Stimulated activated CD8-positive, alpha-beta memory T cell treated with anti-CD3 and anti-CD28 coated beads, Interleukin-4, amount 100 ng/mL, for 48 hours (primary cell): ENCODE measurements around the gene TSBP1.

Experiments used
- DNase-seq: peaks from one replicate; pipeline ENCODE4 v3.0.0-alpha.2; 2020

TSBP1 gene, protein sequence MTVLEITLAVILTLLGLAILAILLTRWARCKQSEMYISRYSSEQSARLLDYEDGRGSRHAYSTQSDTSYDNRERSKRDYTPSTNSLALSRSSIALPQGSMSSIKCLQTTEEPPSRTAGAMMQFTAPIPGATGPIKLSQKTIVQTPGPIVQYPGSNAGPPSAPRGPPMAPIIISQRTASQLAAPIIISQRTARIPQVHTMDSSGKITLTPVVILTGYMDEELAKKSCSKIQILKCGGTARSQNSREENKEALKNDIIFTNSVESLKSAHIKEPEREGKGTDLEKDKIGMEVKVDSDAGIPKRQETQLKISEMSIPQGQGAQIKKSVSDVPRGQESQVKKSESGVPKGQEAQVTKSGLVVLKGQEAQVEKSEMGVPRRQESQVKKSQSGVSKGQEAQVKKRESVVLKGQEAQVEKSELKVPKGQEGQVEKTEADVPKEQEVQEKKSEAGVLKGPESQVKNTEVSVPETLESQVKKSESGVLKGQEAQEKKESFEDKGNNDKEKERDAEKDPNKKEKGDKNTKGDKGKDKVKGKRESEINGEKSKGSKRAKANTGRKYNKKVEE

DNA sequence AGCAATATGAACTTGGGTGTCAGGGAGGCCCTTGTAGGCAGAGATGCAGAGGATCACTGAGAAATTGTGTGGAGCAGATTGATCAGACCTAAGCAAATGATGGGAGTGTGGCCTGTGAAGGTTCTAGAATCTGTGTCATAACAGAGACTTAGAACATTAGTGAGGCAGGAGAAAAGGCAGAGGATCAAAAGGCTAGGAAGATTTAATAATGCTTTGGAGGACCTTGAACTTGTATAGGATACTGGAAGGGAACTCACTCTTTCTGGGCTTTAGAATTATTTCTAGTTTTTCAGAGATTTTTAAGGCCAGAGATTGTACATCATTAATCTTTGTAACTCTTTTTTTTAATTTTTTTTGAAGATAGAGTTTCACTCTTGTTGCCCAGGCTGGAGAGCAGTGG, at the start of gene TSBP1:
TSS of gene TSBP1 (minus strand) at position 101 of the 400 bp plus-strand sequence. CDS start 197 bp downstream, outside the sequence.
- DNase-seq = no peak

DNA sequence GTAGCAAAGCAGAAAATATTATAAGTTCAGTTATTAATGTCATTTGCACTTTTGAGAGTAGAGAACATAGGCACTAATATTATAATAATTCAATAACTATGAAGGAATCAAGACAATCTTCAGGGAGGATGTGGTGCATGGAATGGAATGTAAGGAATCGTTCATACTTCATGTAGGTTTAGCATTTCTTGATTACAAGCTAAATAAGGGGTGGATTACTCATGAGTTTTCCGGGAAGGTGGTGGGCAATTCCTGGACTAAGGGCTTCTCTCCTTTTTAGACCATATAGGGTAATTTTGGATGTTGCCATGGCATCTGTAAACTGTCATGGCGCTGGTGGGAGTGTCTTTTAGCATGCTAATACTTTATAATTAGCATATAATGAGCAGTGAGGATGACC, 44.3 kb upstream of the TSBP1 start:
- DNase-seq = no peak

DNA sequence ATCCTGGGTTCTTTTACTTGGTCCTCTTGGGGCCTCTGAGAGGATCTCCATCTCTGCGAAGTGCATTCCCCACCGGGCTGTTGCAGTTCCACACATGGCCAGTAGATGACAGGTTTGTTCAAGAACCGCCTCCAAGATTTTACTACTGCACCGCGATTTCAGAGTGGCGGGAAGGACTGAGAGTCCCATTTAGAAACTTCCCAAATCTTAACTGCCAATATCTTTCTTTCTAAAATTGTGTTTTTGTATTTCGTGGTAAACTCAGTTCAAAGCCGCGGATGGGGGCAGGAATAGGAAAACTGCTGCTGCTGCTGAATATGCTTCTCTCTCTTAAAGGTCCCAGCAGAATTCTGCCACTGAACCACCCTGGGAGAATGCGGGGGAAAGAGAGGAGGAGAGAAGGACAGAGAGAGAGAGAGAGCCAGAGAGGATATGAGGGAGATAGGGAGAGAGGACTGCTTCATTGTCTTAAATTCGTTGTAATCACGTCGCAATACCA, 43.9 kb upstream of the TSBP1 start:
- peak; percentile 89 for DNase-seq

DNA sequence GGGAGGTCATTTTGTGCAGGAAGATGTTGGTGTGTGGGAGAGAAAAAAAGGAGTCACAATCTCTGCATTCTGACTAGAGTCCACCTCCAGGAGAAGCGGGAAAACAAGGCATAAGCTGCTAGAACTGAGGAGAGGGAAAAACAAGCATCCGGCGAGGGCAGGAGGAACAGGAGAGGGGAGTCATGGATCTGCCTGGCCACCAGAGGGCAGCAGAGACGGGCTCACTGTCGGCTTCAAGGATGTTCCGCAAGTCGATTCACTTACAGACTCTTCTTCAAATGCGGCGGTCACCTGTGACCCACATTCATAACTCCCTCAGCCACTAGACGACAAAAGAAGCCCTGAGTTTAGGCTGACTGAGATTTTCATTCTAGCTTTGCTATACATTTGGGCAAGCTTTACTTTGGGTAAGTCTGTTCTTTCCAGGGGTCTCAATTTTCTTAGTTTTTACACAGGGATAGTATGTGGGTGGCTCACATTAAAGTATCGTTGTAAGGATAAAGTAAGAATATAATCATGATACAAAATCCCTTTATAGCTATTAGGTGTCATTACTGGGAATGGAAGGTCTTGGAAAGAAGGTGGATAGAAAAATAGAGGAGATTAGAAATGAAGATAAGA, 41.8 kb upstream of the TSBP1 start:
- peak; percentile 91 for DNase-seq

DNA sequence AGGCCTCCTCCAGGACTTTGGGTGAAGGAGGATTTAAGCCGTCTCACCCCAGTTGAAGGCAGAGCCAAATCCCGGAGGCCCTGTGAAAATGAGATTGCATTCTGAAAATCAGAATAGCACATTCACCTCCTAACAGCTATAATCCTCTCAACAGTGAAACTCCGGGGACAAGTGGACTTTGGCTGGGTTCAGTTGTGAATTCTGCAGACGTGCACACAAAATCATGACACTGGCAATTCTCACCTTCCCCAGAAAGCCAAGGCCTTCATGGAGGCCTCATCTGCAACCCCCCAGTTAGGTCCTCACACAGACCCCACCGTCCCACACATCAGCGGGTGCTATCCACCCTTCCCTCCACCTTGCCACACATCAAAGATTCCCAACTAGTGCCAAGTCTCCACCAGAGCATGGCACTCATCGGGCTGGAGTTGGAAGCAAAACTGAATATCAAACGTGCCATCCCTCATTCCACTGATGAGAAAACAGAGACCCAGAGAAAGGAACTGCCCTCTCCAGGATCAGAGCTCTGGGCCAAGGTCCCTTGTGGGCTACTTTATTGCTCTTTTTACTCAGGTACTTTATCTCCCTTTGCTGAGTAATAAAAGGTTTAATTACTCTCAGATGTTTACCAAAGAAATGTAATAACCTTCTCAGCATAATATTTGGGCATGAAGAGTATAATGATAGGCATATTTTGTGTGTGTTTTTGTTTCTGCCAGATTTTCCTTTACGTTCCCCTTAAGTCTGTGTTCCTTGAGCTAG, 40.0 kb upstream of the TSBP1 start:
- DNase-seq = no peak

DNA sequence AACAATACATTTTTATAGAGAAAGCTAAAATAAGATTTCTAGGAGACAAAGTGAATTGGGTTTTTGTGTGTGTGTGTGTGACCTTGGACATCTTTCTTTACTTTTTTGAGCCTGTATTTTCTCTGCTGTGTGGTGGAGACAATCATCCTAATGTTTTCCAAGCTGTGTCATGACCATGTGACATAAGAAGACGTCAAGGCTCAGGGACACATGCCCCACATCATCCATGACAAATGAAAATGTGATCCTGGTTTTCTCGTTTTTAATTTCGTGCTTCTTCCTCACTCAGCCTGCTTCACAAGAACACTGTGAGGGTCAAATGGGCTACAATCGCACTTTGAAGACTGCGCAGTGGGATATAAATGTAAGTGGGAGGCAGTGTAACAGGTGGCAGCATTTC, 39.2 kb upstream of the TSBP1 start:
- DNase-seq = no peak

DNA sequence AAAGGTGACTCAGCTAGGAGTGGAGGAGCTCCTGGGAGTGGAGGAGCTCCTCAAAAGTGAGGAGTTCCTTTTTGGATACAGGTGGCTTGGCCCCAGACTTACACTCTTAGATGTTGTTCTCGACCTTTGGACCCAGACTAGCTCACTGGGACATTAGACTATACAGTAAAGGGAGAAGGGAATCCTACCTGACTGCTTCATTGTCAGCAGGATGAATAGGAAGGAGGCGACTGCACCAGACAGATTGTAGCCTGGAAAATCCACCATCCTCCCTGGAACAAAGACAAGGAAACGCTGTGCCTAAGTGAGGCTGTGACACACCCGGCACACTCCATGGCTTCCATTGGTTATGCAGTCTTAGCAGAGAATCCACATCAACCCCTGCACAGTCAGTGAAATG, 35.2 kb upstream of the TSBP1 start, which contains the start of gene BTNL2:
TSS of gene BTNL2 (minus strand) at position 325 of the 400 bp plus-strand sequence. CDS start at position 267, 58 bp downstream.
- DNase-seq = no peak

DNA sequence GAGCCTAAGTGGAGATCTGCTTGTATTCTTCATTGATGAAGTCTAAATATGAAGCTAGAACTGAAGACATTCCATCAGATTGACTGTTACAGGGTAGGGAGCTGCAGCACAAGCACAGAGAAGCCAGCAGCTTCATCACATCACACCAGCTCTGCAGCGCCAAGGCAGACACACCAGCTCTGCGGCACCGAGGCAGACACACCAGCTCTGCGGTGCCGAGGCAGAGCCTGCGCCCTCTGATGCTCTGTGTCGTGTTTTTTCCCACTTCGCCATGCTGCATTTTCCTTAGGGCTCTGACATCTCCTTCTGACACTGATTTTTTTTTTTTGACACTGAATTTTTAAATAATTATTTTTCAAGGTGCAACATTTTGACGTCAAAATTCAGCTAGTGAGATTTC, 34.5 kb upstream of the TSBP1 start:
- no peak for DNase-seq

DNA sequence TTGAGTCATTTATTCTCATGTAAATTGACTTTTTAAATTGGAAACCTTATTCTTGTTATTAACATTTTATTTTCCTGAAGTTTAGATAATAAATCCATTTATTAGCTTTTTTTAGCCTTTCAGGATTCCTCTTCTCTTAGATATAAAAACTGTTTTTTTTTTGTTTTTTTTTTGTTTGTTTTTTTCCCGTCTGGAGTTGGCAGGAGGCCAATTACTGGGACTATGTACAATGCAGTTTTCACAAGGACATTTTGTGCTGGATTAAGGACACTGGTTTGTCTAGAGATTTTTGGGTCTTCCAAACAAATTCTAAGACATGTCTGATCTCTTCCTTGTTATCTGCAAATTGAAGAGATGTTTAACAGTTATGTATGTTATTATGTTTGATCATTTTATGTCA, 34.0 kb upstream of the TSBP1 start:
- DNase-seq = no peak

DNA sequence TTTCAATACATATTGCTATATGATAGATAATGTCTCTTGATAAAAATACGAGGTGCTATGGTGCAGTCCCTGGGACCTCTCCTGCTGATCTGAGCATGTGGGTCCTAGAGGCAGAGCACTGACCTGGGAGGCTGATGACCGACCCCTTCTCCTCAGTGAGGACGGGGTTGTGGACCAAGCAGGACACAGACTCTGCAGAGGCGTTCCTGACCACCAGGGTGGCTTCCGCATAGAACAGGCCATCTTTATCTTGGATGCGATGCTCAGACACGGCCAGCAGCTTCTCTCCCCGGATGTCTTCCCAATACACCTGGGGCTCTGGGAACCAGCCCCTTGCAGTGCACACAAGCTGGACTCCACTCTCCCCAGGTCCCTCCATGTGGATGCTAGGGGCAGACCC, 31.1 kb upstream of the TSBP1 start:
- DNase-seq = no peak

DNA sequence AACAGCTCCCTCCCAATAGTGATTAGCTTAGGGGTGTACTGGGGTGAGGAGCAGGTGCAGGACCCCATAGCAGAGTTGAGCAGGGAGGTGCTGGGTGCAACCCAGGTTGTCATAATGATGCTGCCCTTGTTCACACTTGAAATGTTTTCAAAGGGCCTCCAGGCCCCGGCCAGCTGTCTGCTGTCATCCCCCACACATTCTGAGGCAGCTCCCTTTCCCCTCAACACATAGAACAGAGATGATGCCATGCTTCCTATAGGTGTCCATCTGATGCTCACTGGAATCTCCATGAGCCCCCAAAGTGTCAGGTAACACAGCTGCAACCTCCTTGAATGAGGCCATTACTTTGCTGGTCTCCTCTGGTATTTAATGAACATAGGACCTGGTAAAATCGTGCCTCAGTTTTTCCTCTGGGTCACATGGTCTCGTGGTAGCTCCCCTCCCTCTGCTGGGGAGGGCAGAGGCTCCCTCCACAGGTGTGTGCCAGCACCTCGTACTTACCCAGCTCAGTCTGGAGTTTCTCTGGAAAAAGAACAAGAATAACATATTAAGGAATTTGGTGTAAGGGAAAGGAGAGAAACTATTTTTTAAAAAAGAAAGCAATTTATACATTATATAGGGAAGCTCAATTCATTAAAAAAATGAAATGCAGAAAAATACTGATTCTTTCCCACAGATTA, 29.7 kb upstream of the TSBP1 start:
- DNase-seq = no peak

DNA sequence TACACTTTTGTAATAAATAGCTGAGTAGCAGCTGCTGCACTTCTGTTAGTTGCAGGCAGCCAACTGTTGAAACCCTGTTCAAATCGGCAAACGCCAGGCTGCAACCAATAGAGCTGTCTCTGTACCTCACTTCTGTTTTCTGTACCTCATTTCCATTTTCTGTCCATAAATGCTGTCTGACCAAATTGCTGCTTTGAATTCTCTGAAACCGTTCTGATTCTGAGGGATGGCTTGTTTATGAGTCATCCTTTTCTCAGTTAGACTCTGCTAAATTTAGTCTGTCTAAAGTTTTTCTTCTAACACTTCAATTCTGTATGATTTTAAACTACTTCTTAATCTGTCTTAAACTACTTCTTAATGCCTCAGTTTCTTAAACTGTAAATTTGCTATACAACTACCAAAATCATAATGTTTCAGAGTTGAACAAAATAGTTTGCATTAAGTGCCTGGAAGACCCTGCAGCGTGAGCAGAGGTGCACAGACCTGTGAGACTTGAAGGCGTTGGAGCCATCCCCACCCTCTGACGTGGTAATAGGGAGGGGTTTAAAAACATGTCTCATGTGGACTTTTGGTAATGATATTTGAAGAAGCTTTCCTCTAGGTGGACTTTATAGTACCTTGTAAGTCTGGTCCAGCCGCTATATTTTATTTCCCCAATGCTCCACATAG, 25.7 kb upstream of the TSBP1 start:
- no peak for DNase-seq

DNA sequence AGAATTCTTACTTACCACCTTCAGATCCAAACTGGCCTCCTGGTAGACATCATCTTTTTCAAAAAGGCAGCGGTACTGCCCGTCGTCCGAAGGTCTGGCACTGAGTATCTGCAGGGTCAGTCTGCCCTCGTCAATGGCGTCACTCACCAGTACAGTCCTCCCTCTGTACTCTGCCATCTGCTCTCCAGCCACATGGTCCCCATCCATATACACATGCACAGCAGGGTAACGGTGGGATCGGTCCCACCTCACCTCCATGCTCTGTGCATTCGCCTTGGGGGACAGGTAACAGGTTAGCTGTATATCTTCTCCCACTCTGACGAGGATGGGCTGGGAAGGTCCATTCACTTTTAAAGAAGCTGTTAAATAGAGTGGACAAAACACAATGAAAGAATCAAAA, 24.3 kb upstream of the TSBP1 start:
- DNase-seq = no peak

DNA sequence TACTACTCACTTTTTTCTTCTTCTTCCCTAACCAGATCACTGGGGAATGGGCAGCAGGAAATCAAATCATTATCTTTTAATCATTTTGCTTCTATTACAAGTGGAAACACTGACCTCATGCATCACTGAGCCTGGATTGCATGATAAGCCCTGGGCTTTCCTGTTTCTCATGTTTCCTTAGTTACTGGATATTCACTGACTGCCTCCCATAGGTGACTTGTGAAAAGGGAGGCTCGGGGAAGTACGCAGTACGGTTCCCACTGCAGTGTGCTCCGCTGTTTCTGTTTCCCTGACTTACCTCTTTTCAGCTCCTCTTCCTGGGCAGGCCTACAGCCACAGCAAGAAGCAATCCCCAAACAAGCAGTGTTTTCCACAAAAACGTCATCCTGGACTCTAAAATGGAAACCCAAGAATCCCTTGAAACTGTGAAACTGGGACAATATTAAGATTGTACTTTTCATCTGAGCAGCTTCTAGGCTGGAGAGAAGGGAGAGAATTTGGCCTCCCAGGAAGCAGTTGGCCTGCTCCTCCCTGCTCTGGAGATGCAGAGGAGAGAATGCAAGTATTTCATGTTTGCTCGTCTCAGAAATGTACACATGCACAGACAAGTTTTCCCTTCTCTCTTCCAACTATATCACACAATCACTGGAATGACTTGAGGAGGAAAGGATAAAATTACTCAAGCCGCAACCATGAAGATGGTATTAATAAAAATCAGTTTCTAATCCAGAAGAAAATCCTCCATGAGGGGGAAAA, 22.1 kb upstream of the TSBP1 start:
- no peak for DNase-seq

DNA sequence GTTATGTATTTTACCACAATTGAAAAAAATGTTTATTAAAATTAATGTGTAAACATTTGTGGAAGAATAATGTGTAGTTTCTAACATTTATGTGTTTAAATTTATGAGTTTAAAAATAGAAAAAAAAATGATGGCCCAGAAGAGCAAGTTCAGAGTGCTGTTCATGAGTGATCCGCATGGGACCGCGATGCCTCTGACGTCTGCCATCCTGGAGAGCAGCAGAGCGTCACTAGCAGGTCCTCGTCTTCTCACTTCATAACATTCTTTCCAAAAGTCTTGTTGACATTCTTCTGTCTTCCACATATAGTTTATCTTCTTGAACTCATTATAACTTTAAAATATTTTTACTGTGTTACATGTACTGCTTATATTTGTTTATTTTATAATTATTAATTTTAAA, 19.8 kb upstream of the TSBP1 start:
- no peak for DNase-seq

DNA sequence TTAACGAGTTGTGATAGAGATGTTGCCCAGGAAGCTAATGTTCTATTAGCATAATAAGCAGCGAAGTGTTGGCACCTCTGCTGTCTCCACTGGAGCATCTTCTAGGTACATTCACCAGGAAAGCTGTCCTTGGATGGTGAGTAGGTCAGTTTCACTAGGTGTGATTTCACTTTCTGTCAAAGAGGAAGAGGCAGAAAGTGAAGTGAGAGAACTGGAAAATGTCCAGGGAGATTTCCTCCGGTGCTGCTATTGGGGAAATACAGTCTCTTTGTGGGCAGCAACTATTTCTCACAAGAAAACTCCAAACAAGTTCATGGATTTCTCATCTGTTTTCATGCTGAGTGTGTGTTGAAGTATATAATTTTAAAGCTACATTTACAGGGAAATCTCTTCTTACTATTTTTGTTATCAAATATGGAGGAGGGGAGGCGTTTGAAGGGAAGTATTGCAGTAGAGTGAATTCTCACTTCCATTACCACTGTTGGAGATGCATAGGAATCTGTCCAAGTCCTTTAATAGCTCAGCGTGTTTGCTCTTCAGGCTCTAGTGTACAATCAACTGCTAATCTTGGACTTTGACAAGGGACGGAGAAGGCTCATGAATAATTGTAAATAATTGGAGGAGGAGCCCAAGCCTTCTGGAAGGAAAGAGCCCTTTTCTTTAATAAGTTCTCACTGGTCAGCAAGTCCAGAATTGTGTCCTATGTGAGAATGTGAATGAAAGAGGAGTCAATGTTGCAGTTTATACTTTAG, 16.1 kb upstream of the TSBP1 start:
- DNase-seq = no peak

DNA sequence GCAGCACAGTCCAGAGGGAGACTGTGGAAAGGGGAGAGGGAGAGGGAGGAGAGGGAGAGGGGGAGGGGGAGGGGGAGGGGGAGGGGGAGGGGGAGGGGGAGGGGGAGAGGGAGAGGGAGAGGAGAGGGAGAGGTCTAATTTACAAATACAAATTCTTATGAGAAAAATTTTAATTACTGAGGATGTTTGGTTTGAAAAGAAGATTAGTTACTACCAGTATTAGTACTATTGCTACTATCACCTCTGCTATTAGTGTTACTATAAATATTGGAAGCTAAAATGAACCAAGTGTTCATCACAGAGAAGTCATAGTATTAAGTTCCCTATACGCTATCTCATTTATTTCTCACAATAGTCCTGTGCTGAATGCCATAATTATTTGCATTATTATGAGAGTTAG, 14.3 kb upstream of the TSBP1 start:
- no peak for DNase-seq

DNA sequence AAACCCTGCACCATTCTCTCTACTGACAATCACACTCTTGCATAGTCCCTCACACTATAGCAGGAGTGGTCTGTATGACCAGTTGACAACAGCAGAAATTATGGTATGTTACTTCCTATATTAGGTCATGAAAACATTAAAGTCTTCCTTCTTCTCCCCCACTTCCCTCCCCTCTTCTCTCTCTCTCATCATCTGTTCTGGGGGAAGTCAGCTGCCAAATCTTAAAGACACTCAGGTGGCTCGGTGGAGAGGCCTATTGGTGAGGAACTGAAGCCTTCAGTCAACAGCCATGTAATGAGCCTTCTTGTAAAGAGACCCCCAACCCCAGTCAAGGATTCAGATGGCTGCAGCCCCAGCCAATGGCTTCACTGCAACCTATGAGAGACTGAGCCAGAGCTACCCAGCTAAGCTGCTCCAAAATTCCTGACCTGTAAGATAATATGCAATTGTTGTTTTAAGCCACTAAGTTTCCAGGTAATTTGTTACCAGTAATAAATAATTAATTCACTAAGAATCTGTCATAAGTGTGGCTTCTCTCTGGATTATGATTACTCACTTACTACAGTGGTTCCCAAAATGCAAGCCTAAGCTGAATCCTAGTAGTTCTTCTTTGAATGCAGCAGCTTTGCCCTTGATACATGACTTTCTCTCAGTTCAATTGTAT, 11.2 kb upstream of the TSBP1 start:
- DNase-seq = no peak

DNA sequence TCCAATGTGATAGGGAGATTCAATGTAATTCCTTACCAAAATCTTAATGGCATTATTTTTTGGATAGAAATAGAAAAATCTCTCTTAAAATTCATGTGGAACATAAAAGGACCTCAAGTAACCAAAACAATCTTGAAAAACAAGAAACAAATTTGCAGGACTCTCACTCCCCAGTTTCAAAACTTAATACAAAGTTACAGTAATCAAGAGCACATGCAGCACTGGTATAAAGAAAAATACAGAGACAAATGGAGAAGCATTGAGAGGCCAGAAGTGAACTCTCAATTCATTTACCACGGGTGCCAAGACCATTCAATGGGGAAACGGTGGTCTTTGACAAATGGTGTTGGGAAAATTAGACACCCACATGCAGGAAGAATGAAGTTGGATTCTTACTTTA, 7.8 kb upstream of the TSBP1 start:
- DNase-seq = no peak
